AG04449 (cell line): ENCODE measurements around the gene BPIFB1.

Experiments
- CTCF ChIA-PET: fragments of 350-600 bp; formaldehyde crosslinking; extraction: SDS; loops from one replicate; lab custom pipeline; 2021; ENCODE audit warnings: antibody characterized with exemption; lab: Yijun Ruan, JAX
- POLR2A ChIA-PET: fragments of 400-600, 350-600 bp; formaldehyde crosslinking; extraction: SDS; loops from one replicate; lab custom pipeline; 2020; ENCODE audit warnings: antibody characterized with exemption, inconsistent platforms; lab: Yijun Ruan, JAX
- DNase-seq: peaks from one replicate; pipeline ENCODE4 v3.0.0-alpha.2; 2010; ENCODE audit warnings: low read depth, low spot score
- H3K4me3 ChIP-seq: 2 replicates; pipeline ENCODE4 v1.5.1; 2011; ENCODE audit warnings: low read depth, mild to moderate bottlenecking, control low read depth, low read length
- CTCF ChIP-seq: IDR thresholded peaks from one replicate; pipeline ENCODE4 v1.5.1; 2011; ENCODE audit warnings: mild to moderate bottlenecking, moderate library complexity, low read length, control low read depth, inconsistent platforms; ENCODE audit not compliant: insufficient read depth; ENCODE audit errors: missing control alignments

BPIFB1 gene

GRCh38 chr20:33311996-33312395, 29.0 kb downstream of the BPIFB1 start:
- no peak for DNase-seq
- H3K4me3 ChIP-seq = no peak overlapping the region
- POLR2A ChIA-PET = interaction anchor here (1.0 kb wide), 1 partner anchor 12 kb away, joined by 4 read pairs; no protein-coding TSS in a partner anchor
- CTCF ChIA-PET = interaction anchor here (1.5 kb wide), 1 partner anchor 12 kb away, joined by 5 read pairs; no protein-coding TSS in a partner anchor
- TF ChIP-seq CTCF = no peak

GRCh38 chr20:33312583-33312982, 29.6 kb downstream of the BPIFB1 start:
- DNase-seq = no peak
- ChIA-PET POLR2A (interaction anchor here (1.0 kb wide), 1 partner anchor 11 kb away, joined by 4 read pairs; no protein-coding TSS in a partner anchor), CTCF (interaction anchor here (1.5 kb wide), 1 partner anchor 13 kb away, joined by 5 read pairs; no protein-coding TSS in a partner anchor)
- H3K4me3 ChIP-seq = no peak overlapping the region
- TF ChIP-seq CTCF = no peak

- ChIA-PET CTCF (interaction anchor here (0.7 kb wide), 1 partner anchor 22 kb away, joined by 3 read pairs; no protein-coding TSS in a partner anchor), POLR2A (no interaction called here)
- no peak for DNase-seq
- no peak overlapping the region for H3K4me3 ChIP-seq
- no peak for TF ChIP-seq CTCF
These were observed 30.8 kb downstream of the BPIFB1 start for GRCh38 chr20:33313686-33314314.

GRCh38 chr20:33316343-33316742, 33.3 kb downstream of the BPIFB1 start:
- TF ChIP-seq CTCF = no peak
- no peak for DNase-seq
- H3K4me3 ChIP-seq = no peak overlapping the region
- CTCF ChIA-PET = no interaction called here
- POLR2A ChIA-PET = no interaction called here

GRCh38 chr20:33316958-33317357, 33.9 kb downstream of the BPIFB1 start:
- no peak for DNase-seq
- ChIA-PET CTCF (no interaction called here), POLR2A (no interaction called here)
- no peak overlapping the region for H3K4me3 ChIP-seq
- TF ChIP-seq CTCF = no peak

- no peak for TF ChIP-seq CTCF
- ChIA-PET POLR2A (no interaction called here), CTCF (no interaction called here)
These were observed 34.5 kb downstream of the BPIFB1 start for GRCh38 chr20:33317424-33318095.

More at GRCh38 chr20:33317424-33318095, 34.5 kb downstream of the BPIFB1 start:
- no peak for DNase-seq
- H3K4me3 ChIP-seq = no peak overlapping the region
